Calu3 (cell line): Measurements from ENCODE around the gene MMRN2. TPM values are rescaled to one million over a fixed set of nuclear protein-coding genes. Genes with fewer than 3 reads are reported as not detected.

Experiments
- BruUV-seq: library from RNA; stranded (reverse); fragments of 400-500 nt; replicated peaks from 2 replicates; lab custom pipeline; 2021; lab: Mats Ljungman, UMichigan
- CTCF ChIA-PET: fragments of 300-600 bp; sonication (Branson Sonifier 250); formaldehyde crosslinking; loops from one replicate; lab custom pipeline; 2022; ENCODE audit warnings: antibody characterized with exemption; lab: Charles Lee
- DNase-seq: peaks from one replicate; pipeline ENCODE4 v3.0.0; 2022
- H3K27ac Mint-ChIP-seq: one replicate; pipeline ENCODE4 v1.8.0; 2022; ENCODE audit warnings: mixed read lengths; ENCODE audit not compliant: unreplicated experiment
- H3K27me3 Mint-ChIP-seq: one replicate; pipeline ENCODE4 v1.8.0; 2022; ENCODE audit warnings: mixed read lengths; ENCODE audit not compliant: unreplicated experiment
- H3K36me3 Mint-ChIP-seq: one replicate; pipeline ENCODE4 v1.8.0; 2022; ENCODE audit warnings: mild to moderate bottlenecking, moderate library complexity, mixed read lengths; ENCODE audit not compliant: insufficient read depth, unreplicated experiment
- H3K4me1 Mint-ChIP-seq: one replicate; pipeline ENCODE4 v1.8.0; 2022; ENCODE audit warnings: mild to moderate bottlenecking, low read depth, mixed read lengths; ENCODE audit not compliant: unreplicated experiment
- H3K4me3 Mint-ChIP-seq: one replicate; pipeline ENCODE4 v1.8.0; 2022; ENCODE audit warnings: mild to moderate bottlenecking, low read depth, moderate library complexity, mixed read lengths; ENCODE audit not compliant: unreplicated experiment
- H3K9me3 Mint-ChIP-seq: one replicate; pipeline ENCODE4 v1.8.0; 2022; ENCODE audit warnings: low read depth, mixed read lengths; ENCODE audit not compliant: unreplicated experiment
- CTCF ChIP-seq: fragments of 200-600 bp; IDR thresholded peaks from one replicate; pipeline ENCODE4 v1.8.0; 2022; ENCODE audit warnings: antibody characterized with exemption; ENCODE audit not compliant: unreplicated experiment
- intact Hi-C: fragments of 100-400 bp; cut with micrococcal nuclease; formaldehyde crosslinking; loops from one replicate; pipeline ENCODE4 v1.10.0; 2022; ENCODE audit not compliant: unreplicated experiment
- total RNA-seq: library from RNA; stranded (reverse); gene quantifications from 2 replicates; pipeline ENCODE4 v1.2.3, GENCODE V29; 2022

The MMRN2 gene
- total RNA-seq, 1 experiment from 2014 or later: not detected

GRCh38 chr10:86961481-86962091, 4.2 kb upstream of the MMRN2 start:
- Mint-ChIP-seq H3K4me1 (peaks cover 9% of the 10 kb centered on the region), H3K27ac (no peak overlapping the region), H3K27me3 (no peaks in the 10 kb centered on the region), H3K36me3 (peaks cover 6% of the 10 kb centered on the region), H3K9me3 (no peaks in the 10 kb centered on the region), H3K4me3 (no peak overlapping the region)
- BruUV-seq: no TSS peak
- DNase-seq: no peak
- no peak for TF ChIP-seq CTCF
- intact Hi-C loops: no loop called here
- CTCF ChIA-PET: no interaction called here

- Mint-ChIP-seq H3K4me3 (no peak overlapping the region), H3K9me3 (no peaks in the 10 kb centered on the region), H3K4me1 (peaks cover 9% of the 10 kb centered on the region), H3K27me3 (no peaks in the 10 kb centered on the region), H3K36me3 (peaks cover 6% of the 10 kb centered on the region), H3K27ac (no peak overlapping the region)
- CTCF ChIA-PET: interaction anchor here (0.9 kb wide), 1 partner anchor 17 kb away, joined by 3 read pairs; no protein-coding TSS in a partner anchor
- no peak for DNase-seq
- intact Hi-C loops: no loop called here
- BruUV-seq: no TSS peak
- TF ChIP-seq CTCF: no peak
Observed at GRCh38 chr10:86960863-86961434, 3.5 kb upstream of the MMRN2 start.

DNA sequence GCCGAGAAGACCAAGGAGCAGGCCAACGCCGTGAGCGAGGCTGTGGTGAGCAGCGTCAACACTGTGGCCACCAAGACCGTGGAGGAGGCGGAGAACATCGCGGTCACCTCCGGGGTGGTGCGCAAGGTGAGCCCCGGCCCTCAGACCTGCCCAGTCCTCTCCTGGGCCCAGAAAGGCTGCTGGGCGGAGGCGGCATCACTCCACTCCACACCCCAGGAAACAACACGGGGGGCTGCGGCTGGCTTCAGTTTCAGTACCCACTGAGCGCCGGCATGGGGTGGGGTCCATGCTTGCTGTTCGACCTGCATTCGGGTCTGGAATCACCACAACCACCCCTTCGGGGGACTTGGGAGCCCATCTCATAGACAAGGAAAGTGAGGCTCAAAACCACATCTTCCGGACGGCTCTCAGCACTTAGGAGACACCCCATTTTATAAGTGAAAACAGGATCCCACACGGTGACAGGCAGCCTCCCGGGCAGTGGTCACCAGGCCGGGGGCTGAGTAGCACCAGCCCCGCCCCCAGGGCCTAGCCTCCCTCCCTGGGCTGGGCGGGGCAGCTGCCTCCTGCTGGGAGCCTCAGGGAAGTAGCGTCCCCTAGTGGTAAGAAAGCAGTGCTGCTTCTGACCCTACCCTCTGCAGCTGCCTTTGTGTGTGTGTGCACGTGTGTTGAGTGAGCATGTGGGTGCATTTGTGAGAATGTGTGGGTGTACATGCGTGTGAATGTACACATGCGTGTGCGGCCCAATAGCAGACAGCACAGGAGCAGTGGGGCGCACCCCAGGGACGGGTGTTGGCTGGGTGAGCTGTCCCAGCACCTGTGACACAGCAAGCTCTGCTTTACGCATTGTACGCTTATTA, 2.8 kb upstream of the MMRN2 start:
- CTCF ChIA-PET: interaction anchor here (0.9 kb wide), 1 partner anchor 16 kb away, joined by 3 read pairs; no protein-coding TSS in a partner anchor
- Mint-ChIP-seq H3K27ac (no peak overlapping the region), H3K4me3 (no peak overlapping the region), H3K36me3 (peaks cover 6% of the 10 kb centered on the region), H3K4me1 (peaks cover 9% of the 10 kb centered on the region), H3K27me3 (no peaks in the 10 kb centered on the region), H3K9me3 (no peaks in the 10 kb centered on the region)
- intact Hi-C loops: no loop called here
- peak; percentile 57 for DNase-seq
- TF ChIP-seq CTCF: peak; percentile 64
- no TSS peak for BruUV-seq

GRCh38 chr10:86959737-86960002, 2.3 kb upstream of the MMRN2 start:
- Mint-ChIP-seq H3K4me3 (no peak overlapping the region), H3K4me1 (peaks cover 9% of the 10 kb centered on the region), H3K36me3 (peaks cover 6% of the 10 kb centered on the region), H3K27me3 (no peaks in the 10 kb centered on the region), H3K27ac (no peak overlapping the region), H3K9me3 (no peaks in the 10 kb centered on the region)
- intact Hi-C loops: no loop called here
- CTCF ChIA-PET: no interaction called here
- no TSS peak for BruUV-seq
- TF ChIP-seq CTCF: no peak
- no peak for DNase-seq
